ENCODE measurements around the gene SDHAF2. TPM values are rescaled to one million over a fixed set of nuclear protein-coding genes. Genes with fewer than 3 reads are reported as not detected.

The SDHAF2 gene
- polyA plus RNA-seq, 1 experiment: 81.1 TPM

- Histone ChIP-seq H3K36me3 (ENCODE audit: control insufficient read depth, insufficient read depth, low read length) (peaks cover 21% of the 10 kb centered on the region), H3K27me3 (ENCODE audit: control insufficient read depth, insufficient read depth, low read length) (no peaks in the 10 kb centered on the region), H3K4me3 (ENCODE audit: low read depth, low read length) (no peak overlapping the region)
- POLR2A ChIA-PET: no interaction called here
- DNase-seq (ENCODE audit: low read depth): no peak
- CTCF ChIA-PET: interaction anchor here (1.0 kb wide), 1 partner anchor 234 kb away, joined by 3 read pairs; no protein-coding TSS in a partner anchor
- no peak for TF ChIP-seq CTCF (IDR thresholded peaks at IDR 0.05; ENCODE audit: insufficient read depth, low read depth, low read length)
Measured at GRCh38 chr11:61404641-61405040, 25.3 kb upstream of the SDHAF2 start.

DNA sequence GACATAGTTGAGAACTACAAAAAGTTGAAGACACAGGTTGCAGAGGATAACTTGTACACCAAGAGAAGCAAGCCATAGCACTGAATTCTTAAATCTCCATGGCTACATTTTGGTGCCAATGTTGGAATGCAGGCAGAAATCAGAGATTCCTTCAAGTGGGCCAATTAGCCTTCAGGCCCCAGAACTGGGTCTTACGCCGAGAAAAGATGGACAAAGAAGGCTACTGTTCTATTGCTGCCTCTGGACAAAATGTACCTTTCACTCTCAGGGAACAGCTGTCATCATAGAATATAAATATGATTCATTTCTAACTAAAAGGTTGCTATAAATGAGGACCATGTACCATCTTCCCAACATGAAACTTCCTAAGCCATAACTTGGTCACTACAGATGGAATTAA, 23.9 kb upstream of the SDHAF2 start:
- DNase-seq (ENCODE audit: low read depth): no peak
- TF ChIP-seq CTCF (IDR thresholded peaks at IDR 0.05; ENCODE audit: insufficient read depth, low read depth, low read length): no peak
- no peaks in the 10 kb centered on the region for H3K27me3 ChIP-seq (ENCODE audit: control insufficient read depth, insufficient read depth, low read length)
- H3K4me3 ChIP-seq (ENCODE audit: low read depth, low read length): no peak overlapping the region
- H3K36me3 ChIP-seq (ENCODE audit: control insufficient read depth, insufficient read depth, low read length): peaks cover 27% of the 10 kb centered on the region
- POLR2A ChIA-PET: no interaction called here
- CTCF ChIA-PET: no interaction called here

DNA sequence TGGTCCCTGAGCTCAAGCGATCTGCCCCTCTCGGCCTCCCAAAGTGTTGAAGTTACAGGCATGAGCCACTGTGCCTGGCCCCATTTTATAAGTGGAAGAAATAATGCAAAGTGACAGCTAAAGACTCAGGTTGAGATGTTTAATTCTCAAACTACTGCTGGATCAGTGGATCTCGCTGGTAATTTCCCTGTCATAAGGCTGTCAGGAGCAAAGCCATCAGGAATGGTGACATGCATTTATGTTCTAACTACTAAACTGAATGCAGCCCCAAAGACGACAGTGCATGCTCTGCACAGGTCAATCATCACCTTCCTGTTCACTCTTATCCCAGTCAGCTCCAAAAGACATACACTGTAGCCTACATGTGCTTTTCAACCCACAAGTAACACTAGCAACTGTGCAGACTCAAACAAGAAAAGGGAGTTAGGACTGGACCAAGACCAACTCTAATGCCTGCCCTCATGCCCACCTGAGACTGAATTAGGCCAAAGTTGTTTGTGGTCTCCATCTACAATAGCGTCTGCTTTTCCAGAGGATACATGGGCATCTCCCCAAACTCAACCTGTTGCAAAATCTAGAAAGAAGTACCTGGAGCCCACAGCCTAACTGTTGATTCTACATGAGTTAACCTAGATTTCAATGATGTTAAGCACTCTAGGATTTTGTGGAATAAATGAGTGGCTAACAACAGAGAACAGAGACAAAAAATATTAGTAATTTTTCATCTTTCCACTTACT, 22.8 kb upstream of the SDHAF2 start:
- H3K27me3 ChIP-seq (ENCODE audit: control insufficient read depth, insufficient read depth, low read length): no peaks in the 10 kb centered on the region
- POLR2A ChIA-PET: no interaction called here
- no peak overlapping the region for H3K4me3 ChIP-seq (ENCODE audit: low read depth, low read length)
- TF ChIP-seq CTCF (IDR thresholded peaks at IDR 0.05; ENCODE audit: insufficient read depth, low read depth, low read length): no peak
- DNase-seq (ENCODE audit: low read depth): no peak
- peaks cover 30% of the 10 kb centered on the region for H3K36me3 ChIP-seq (ENCODE audit: control insufficient read depth, insufficient read depth, low read length)
- CTCF ChIA-PET: interaction anchor here (1.1 kb wide), 1 partner anchor 14 kb away, joined by 4 read pairs; no protein-coding TSS in a partner anchor

GRCh38 chr11:61411589-61411988, 18.3 kb upstream of the SDHAF2 start:
- Histone ChIP-seq H3K36me3 (ENCODE audit: control insufficient read depth, insufficient read depth, low read length) (peaks cover 28% of the 10 kb centered on the region), H3K27me3 (ENCODE audit: control insufficient read depth, insufficient read depth, low read length) (no peaks in the 10 kb centered on the region), H3K4me3 (ENCODE audit: low read depth, low read length) (no peak overlapping the region)
- no peak for DNase-seq (ENCODE audit: low read depth)
- ChIA-PET POLR2A (no interaction called here), CTCF (interaction anchor here (1.3 kb wide), 1 partner anchor 75 kb away, joined by 3 read pairs; no protein-coding TSS in a partner anchor)
- TF ChIP-seq CTCF (IDR thresholded peaks at IDR 0.05; ENCODE audit: insufficient read depth, low read depth, low read length): no peak

DNA sequence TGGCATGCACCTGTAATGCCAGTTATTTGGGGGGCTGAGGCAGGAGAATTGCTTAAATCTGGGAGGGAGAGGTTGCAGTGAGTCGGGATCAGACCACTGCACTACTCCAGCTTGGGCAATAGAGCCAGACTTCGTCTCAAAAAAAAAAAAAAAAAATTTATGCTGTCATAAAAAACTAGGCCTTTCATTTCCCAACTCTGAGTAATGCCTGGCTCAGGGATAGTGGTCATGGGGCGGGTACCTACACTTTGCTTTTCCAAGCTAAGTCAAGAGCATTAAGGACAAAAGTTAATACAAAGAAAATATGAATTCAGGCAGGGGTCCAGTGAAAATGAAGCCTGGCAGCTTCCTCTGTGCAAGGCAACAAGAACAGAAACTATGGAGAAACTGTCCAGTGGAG, 16.4 kb upstream of the SDHAF2 start:
- CTCF ChIA-PET: interaction anchor here (0.7 to 0.8 kb wide), 3 partner anchors 16 to 33 kb away, joined by 3 to 5 read pairs (median 3); partner anchors contain the start of gene CPSF7
- no peak for DNase-seq (ENCODE audit: low read depth)
- H3K4me3 ChIP-seq (ENCODE audit: low read depth, low read length): no peak overlapping the region
- POLR2A ChIA-PET: interaction anchor here (0.7 kb wide), 1 partner anchor 13 kb away, joined by 11 read pairs; no protein-coding TSS in a partner anchor
- no peak for TF ChIP-seq CTCF (IDR thresholded peaks at IDR 0.05; ENCODE audit: insufficient read depth, low read depth, low read length)
- no peaks in the 10 kb centered on the region for H3K27me3 ChIP-seq (ENCODE audit: control insufficient read depth, insufficient read depth, low read length)
- H3K36me3 ChIP-seq (ENCODE audit: control insufficient read depth, insufficient read depth, low read length): peaks cover 27% of the 10 kb centered on the region

Data from BJ (cell line).